PFSK-1 (cell line): ENCODE results near the gene ARSJ.

ENCODE experiments used
- FOXP2 ChIP-seq: optimal IDR thresholded peaks from 2 replicates; pipeline ENCODE3; 2011; ENCODE audit warnings: borderline replicate concordance, control low read depth, inconsistent platforms; ENCODE audit not compliant: insufficient read depth; ENCODE audit errors: extremely low read length, extremely low read depth
- POLR2AphosphoS5 ChIP-seq: IDR thresholded peaks from 2 replicates; pipeline ENCODE4 v1.6.1; 2012; ENCODE audit warnings: low read depth, mild to moderate bottlenecking, control low read depth, low read length, moderate library complexity
- SIN3A ChIP-seq: IDR thresholded peaks from 2 replicates; pipeline ENCODE4 v1.6.1; 2012; ENCODE audit warnings: mild to moderate bottlenecking, low read length, moderate library complexity, borderline replicate concordance; ENCODE audit not compliant: insufficient read depth
- TAF1 ChIP-seq: IDR thresholded peaks from 2 replicates; pipeline ENCODE4 v1.6.1; 2012; ENCODE audit warnings: low read length, control low read depth, borderline replicate concordance; ENCODE audit not compliant: insufficient read depth
- TF ChIP-seq, protein P1 (sequence below), 2 experiments: IDR thresholded peaks; 2 replicates each; pipeline versions ENCODE4 v1.6.1 to v1.8.0; 2011 to 2012; ENCODE audit warnings: low read depth in 2 of 2, low read length in 2 of 2, control low read depth in 1 of 2, inconsistent platforms in 1 of 2, mild to moderate bottlenecking in 1 of 2, moderate library complexity in 1 of 2; ENCODE audit not compliant: insufficient read depth in 1 of 2

- TF ChIP-seq, protein P1, sequence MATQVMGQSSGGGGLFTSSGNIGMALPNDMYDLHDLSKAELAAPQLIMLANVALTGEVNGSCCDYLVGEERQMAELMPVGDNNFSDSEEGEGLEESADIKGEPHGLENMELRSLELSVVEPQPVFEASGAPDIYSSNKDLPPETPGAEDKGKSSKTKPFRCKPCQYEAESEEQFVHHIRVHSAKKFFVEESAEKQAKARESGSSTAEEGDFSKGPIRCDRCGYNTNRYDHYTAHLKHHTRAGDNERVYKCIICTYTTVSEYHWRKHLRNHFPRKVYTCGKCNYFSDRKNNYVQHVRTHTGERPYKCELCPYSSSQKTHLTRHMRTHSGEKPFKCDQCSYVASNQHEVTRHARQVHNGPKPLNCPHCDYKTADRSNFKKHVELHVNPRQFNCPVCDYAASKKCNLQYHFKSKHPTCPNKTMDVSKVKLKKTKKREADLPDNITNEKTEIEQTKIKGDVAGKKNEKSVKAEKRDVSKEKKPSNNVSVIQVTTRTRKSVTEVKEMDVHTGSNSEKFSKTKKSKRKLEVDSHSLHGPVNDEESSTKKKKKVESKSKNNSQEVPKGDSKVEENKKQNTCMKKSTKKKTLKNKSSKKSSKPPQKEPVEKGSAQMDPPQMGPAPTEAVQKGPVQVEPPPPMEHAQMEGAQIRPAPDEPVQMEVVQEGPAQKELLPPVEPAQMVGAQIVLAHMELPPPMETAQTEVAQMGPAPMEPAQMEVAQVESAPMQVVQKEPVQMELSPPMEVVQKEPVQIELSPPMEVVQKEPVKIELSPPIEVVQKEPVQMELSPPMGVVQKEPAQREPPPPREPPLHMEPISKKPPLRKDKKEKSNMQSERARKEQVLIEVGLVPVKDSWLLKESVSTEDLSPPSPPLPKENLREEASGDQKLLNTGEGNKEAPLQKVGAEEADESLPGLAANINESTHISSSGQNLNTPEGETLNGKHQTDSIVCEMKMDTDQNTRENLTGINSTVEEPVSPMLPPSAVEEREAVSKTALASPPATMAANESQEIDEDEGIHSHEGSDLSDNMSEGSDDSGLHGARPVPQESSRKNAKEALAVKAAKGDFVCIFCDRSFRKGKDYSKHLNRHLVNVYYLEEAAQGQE (IDR thresholded peaks at IDR 0.05; ENCODE audit: insufficient read depth in 1 of 2, low read depth in 2 of 2, low read length in 2 of 2) = no peak
- TF ChIP-seq POLR2AphosphoS5 (no peak), TAF1 (no peak), SIN3A (no peak), FOXP2 (no peak)
These were observed 77.3 kb downstream of the ARSJ start for GRCh38 chr4:113901994-113902787.
